Astrocyte (in vitro differentiated cells and primary cell): Measurements from ENCODE around the gene ENOX1. TPM values are rescaled to one million over a fixed set of nuclear protein-coding genes. Genes with fewer than 3 reads are reported as not detected.

Source experiments
- DNase-seq: peaks from one replicate; pipeline ENCODE4 v3.0.0-alpha.2; 2010; ENCODE audit warnings: low read depth
- FAIRE-seq: peaks from 2 replicates; lab custom pipeline; 2011; peaks lifted over from hg19 to GRCh38; lab: Jason Lieb, UNC
- H2AFZ ChIP-seq: 2 replicates; pipeline ENCODE4 v1.6.0; 2012; ENCODE audit warnings: low read depth, low read length, inconsistent platforms
- H3K27ac ChIP-seq: 2 replicates; pipeline ENCODE4 v1.5.1; 2011; ENCODE audit warnings: low read depth, low read length, inconsistent platforms
- H3K27me3 ChIP-seq: 2 replicates; pipeline ENCODE4 v1.6.0; 2011; ENCODE audit warnings: low read length, inconsistent platforms; ENCODE audit not compliant: insufficient read depth
- H3K36me3 ChIP-seq: 2 replicates; pipeline ENCODE4 v1.5.1; 2011; ENCODE audit warnings: low read length, inconsistent platforms; ENCODE audit not compliant: insufficient read depth
- H3K4me1 ChIP-seq: 2 replicates; pipeline ENCODE4 v1.5.1; 2011; ENCODE audit warnings: low read length, inconsistent platforms; ENCODE audit not compliant: insufficient read depth
- H3K4me2 ChIP-seq: 2 replicates; pipeline ENCODE4 v1.6.0; 2012; ENCODE audit warnings: low read length, inconsistent platforms
- H3K4me3 ChIP-seq: 2 replicates; pipeline ENCODE4 v1.5.1; 2011; ENCODE audit warnings: low read depth, mild to moderate bottlenecking, low read length, inconsistent platforms; ENCODE audit not compliant: insufficient read depth
- H3K79me2 ChIP-seq: 2 replicates; pipeline ENCODE4 v1.6.0; 2012; ENCODE audit warnings: mild to moderate bottlenecking, low read length, inconsistent platforms; ENCODE audit not compliant: insufficient read depth
- H3K9ac ChIP-seq: 2 replicates; pipeline ENCODE4 v1.6.0; 2012; ENCODE audit warnings: mild to moderate bottlenecking, low read length, inconsistent platforms
- H3K9me3 ChIP-seq: 2 replicates; pipeline ENCODE4 v1.5.1; 2012; ENCODE audit warnings: low read depth, mild to moderate bottlenecking, low read length, inconsistent platforms; ENCODE audit not compliant: insufficient read depth
- H4K20me1 ChIP-seq: 2 replicates; pipeline ENCODE4 v1.6.0; 2012; ENCODE audit warnings: low read length, inconsistent platforms; ENCODE audit not compliant: insufficient read depth
- H3K27ac Mint-ChIP-seq: one replicate; pipeline ENCODE4 v1.8.0; 2021; ENCODE audit warnings: mild to moderate bottlenecking, mixed read lengths; ENCODE audit not compliant: unreplicated experiment
- H3K27me3 Mint-ChIP-seq: one replicate; pipeline ENCODE4 v1.8.0; 2021; ENCODE audit warnings: low read depth, mixed read lengths; ENCODE audit not compliant: unreplicated experiment
- H3K36me3 Mint-ChIP-seq: one replicate; pipeline ENCODE4 v1.8.0; 2021; ENCODE audit warnings: low read depth, mixed read lengths; ENCODE audit not compliant: unreplicated experiment
- H3K4me1 Mint-ChIP-seq: one replicate; pipeline ENCODE4 v1.8.0; 2021; ENCODE audit warnings: low read depth, mixed read lengths; ENCODE audit not compliant: unreplicated experiment
- H3K4me3 Mint-ChIP-seq: one replicate; pipeline ENCODE4 v1.8.0; 2021; ENCODE audit warnings: mild to moderate bottlenecking, moderate library complexity, mixed read lengths; ENCODE audit not compliant: unreplicated experiment
- H3K9me3 Mint-ChIP-seq: one replicate; pipeline ENCODE4 v1.8.0; 2021; ENCODE audit warnings: mild to moderate bottlenecking, mixed read lengths; ENCODE audit not compliant: unreplicated experiment
- EZH2 ChIP-seq: IDR thresholded peaks from 2 replicates; pipeline ENCODE4 v1.6.1; 2012; ENCODE audit warnings: mild to moderate bottlenecking, low read length, inconsistent platforms; ENCODE audit not compliant: insufficient read depth
- total RNA-seq: library from RNA; stranded (reverse); gene quantifications from 2 replicates; pipeline ENCODE4 v1.2.1, GENCODE V29; 2021
- TF ChIP-seq, protein P1 (sequence below): IDR thresholded peaks from 2 replicates; pipeline ENCODE4 v1.5.1; 2011; ENCODE audit warnings: low read depth, mild to moderate bottlenecking, inconsistent platforms, low read length, moderate library complexity; ENCODE audit not compliant: insufficient read depth

ENOX1 gene
- total RNA-seq, 1 donor from 2014 or later = 2.3 TPM

DNA sequence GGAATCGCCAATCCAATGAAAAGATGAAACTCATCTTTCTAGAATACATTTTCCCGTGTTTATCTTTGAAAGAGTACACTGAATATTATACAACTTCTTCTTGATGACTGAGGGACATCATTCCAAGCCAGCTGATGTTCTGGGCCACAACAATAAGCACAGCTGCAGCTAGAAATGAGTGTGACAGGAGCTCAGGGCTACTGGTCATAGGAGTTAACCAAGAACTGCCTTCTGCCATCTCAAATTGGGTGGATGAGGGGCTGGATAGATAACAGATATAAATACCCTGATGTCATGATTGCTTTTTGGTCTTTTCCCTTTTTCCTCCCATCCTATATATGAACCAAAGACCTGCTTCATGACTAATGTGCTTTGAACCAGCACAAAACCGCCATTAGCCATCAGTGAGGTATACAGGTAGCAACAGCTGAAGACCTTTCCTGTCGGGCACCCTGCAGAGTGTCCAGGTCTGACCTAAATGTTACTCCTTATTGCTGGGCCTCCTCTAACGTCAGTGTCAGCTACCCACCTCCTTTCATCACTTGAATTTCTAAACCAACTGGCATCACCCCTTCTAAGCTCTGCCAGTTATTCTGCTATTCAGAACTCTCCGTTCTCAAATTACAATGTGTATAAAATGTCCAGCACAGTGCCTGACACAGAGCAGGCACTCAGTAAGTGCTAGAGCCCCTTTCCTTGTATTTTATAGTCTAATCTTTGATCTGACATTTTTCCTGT, 178.2 kb downstream of the ENOX1 start:
- Histone ChIP-seq H2AFZ (no peak overlapping the region), H3K9ac (no peak overlapping the region), H3K27ac (no peak overlapping the region), H3K9me3 (no peaks in the 10 kb centered on the region), H3K4me1 (no peaks in the 10 kb centered on the region), H3K27me3 (no peaks in the 10 kb centered on the region), H3K79me2 (no peaks in the 10 kb centered on the region), H3K4me2 (no peak overlapping the region), H4K20me1 (no peaks in the 10 kb centered on the region), H3K4me3 (no peak overlapping the region), H3K36me3 (no peaks in the 10 kb centered on the region)
- Mint-ChIP-seq H3K27me3 (no peaks in the 10 kb centered on the region), H3K9me3 (peaks cover 8% of the 10 kb centered on the region), H3K4me3 (no peak overlapping the region), H3K4me1 (peaks cover 2% of the 10 kb centered on the region), H3K27ac (no peak overlapping the region), H3K36me3 (no peaks in the 10 kb centered on the region)
- DNase-seq (no peak), FAIRE-seq (no peak)
- TF ChIP-seq, protein P1, sequence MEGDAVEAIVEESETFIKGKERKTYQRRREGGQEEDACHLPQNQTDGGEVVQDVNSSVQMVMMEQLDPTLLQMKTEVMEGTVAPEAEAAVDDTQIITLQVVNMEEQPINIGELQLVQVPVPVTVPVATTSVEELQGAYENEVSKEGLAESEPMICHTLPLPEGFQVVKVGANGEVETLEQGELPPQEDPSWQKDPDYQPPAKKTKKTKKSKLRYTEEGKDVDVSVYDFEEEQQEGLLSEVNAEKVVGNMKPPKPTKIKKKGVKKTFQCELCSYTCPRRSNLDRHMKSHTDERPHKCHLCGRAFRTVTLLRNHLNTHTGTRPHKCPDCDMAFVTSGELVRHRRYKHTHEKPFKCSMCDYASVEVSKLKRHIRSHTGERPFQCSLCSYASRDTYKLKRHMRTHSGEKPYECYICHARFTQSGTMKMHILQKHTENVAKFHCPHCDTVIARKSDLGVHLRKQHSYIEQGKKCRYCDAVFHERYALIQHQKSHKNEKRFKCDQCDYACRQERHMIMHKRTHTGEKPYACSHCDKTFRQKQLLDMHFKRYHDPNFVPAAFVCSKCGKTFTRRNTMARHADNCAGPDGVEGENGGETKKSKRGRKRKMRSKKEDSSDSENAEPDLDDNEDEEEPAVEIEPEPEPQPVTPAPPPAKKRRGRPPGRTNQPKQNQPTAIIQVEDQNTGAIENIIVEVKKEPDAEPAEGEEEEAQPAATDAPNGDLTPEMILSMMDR = no peak
- no peak for TF ChIP-seq EZH2

DNA sequence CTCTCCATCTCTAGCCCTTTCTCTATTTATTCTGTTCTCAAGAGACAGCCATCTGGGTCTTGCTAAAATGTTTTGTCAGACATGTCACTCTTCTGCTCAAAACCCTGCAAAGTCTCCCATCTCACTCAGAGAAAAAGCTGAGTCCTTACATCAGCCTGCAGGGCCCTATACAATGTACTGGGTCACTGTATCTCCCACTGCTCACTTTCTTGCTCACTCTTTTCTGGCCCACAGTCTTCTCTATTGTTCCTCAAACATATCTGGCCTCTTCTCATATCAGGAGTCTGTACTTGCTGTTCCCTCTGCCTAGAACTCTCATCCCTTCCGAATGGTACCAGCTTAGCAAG, 189.2 kb downstream of the ENOX1 start:
- Histone ChIP-seq H3K27ac (no peak overlapping the region), H3K9me3 (no peaks in the 10 kb centered on the region), H4K20me1 (no peaks in the 10 kb centered on the region), H3K27me3 (no peaks in the 10 kb centered on the region), H3K4me2 (no peak overlapping the region), H3K9ac (no peak overlapping the region), H3K4me1 (no peaks in the 10 kb centered on the region), H2AFZ (no peak overlapping the region), H3K36me3 (no peaks in the 10 kb centered on the region), H3K79me2 (no peaks in the 10 kb centered on the region), H3K4me3 (no peak overlapping the region)
- Mint-ChIP-seq H3K9me3 (no peaks in the 10 kb centered on the region), H3K4me1 (peaks cover 11% of the 10 kb centered on the region), H3K27me3 (no peaks in the 10 kb centered on the region), H3K27ac (no peak overlapping the region), H3K4me3 (no peak overlapping the region), H3K36me3 (no peaks in the 10 kb centered on the region)
- no peak for DNase-seq
- FAIRE-seq = no peak
- TF ChIP-seq EZH2 = no peak
- TF ChIP-seq, protein P1 = no peak

DNA sequence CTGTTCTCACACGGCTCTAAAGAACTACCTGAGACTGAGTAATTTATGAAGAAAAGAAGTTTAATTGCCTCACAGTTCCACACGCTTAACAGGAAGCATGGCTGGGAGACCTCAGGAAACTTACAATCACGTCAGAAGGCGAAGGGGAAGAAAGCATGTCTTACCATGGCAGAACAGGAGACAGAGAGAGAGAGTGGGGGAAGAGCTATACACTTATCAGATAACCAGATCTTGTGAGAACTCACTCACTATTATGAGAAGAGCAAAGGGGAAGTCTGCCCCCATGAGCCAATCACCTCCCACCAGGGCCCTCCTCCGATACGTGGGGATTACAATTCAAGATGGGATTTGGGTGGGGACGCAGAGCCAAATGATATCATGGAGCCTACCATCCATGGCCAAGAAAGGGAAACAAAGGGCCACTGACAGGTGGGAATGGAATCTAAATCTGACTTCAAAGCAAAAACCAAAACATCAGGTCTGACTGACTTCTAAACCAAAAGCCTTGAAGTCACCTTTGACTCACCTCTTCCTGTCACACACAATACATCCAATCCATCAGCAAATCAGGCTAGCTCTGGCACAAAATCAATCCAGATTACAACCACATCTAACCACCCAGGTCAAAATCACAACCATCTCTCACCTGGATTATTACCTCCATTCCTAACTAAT, 189.7 kb downstream of the ENOX1 start:
- H3K27ac Mint-ChIP-seq = no peak overlapping the region
- no peak for FAIRE-seq
- H3K4me1 ChIP-seq = no peaks in the 10 kb centered on the region
- no peaks in the 10 kb centered on the region for H3K9me3 ChIP-seq
- H3K36me3 ChIP-seq = no peaks in the 10 kb centered on the region
- no peak for DNase-seq
- no peaks in the 10 kb centered on the region for H3K27me3 ChIP-seq
- H4K20me1 ChIP-seq = no peaks in the 10 kb centered on the region
- H3K36me3 Mint-ChIP-seq = no peaks in the 10 kb centered on the region
- H3K79me2 ChIP-seq = no peaks in the 10 kb centered on the region
- no peak overlapping the region for H3K4me3 Mint-ChIP-seq
- H3K4me3 ChIP-seq = no peak overlapping the region
- H3K4me1 Mint-ChIP-seq = peaks cover 11% of the 10 kb centered on the region
- H2AFZ ChIP-seq = no peak overlapping the region
- no peaks in the 10 kb centered on the region for H3K9me3 Mint-ChIP-seq
- no peak overlapping the region for H3K9ac ChIP-seq
- H3K4me2 ChIP-seq = no peak overlapping the region
- no peak for TF ChIP-seq EZH2
- TF ChIP-seq, protein P1 = no peak
- no peaks in the 10 kb centered on the region for H3K27me3 Mint-ChIP-seq
- H3K27ac ChIP-seq = no peak overlapping the region
